ENCODE measurements around the gene TRIM26. TPM values are rescaled to one million over a fixed set of nuclear protein-coding genes. Genes with fewer than 3 reads are reported as not detected.

The TRIM26 gene
- total and polyA plus RNA-seq, 2 donors (not counting 3 experiments of a cell fraction or from before 2014, with no cell fraction given) = 30.4 to 34.5 TPM

GRCh38 chr6:30206152-30206551, 7.1 kb downstream of the TRIM26 start:
- POLR2A ChIA-PET = no interaction called here

More at GRCh38 chr6:30206152-30206551, 7.1 kb downstream of the TRIM26 start:
- no peaks in the 10 kb centered on the region for H3K9me3 ChIP-seq (replicated peaks; ENCODE audit: control insufficient read depth, insufficient read depth, low read length)
- no peak overlapping the region for H3K4me2 ChIP-seq (ENCODE audit: insufficient read depth, low read length)
- no peaks in the 10 kb centered on the region for H3K36me3 ChIP-seq (ENCODE audit: control insufficient read depth in 2 of 2, extremely low read depth in 1 of 2, insufficient read depth in 2 of 2, low read length in 2 of 2)
- no peak overlapping the region for H3K27ac ChIP-seq (ENCODE audit: insufficient read depth, low read depth, low read length)
- CTCF ChIA-PET = interaction anchor here (2.7 kb wide), 1 partner anchor 13 kb away, joined by 18 read pairs; no protein-coding TSS in a partner anchor
- FAIRE-seq = no peak
- no TSS peak for BruUV-seq (replicated peaks)
- no peak for DNase-seq (ENCODE audit: low read depth, low spot score)
- no peaks in the 10 kb centered on the region for H4K20me1 ChIP-seq (replicated peaks; ENCODE audit: control insufficient read depth, extremely low read depth, insufficient read depth, low read length)
- dilution Hi-C loops (cut with MboI; ENCODE audit: extremely low pct_ligation_motif_present, low sequenced_read_pairs) (no loop called here), intact Hi-C loops (cut with micrococcal nuclease) (no loop called here)
- no peaks in the 10 kb centered on the region for H3K27me3 ChIP-seq (ENCODE audit: control insufficient read depth in 2 of 2, insufficient read depth in 2 of 2, low read length in 2 of 2)
- H3K9me1 ChIP-seq (replicated peaks; ENCODE audit: control insufficient read depth, extremely low read depth, insufficient read depth, low read length) = no peaks in the 10 kb centered on the region
- peaks cover 46% of the 10 kb centered on the region for H3K79me2 ChIP-seq (ENCODE audit: control insufficient read depth, insufficient read depth, low read length)
- no peak overlapping the region for H3K9ac ChIP-seq (replicated peaks; ENCODE audit: extremely low read depth, insufficient read depth, low read length)
- TF ChIP-seq MAX (IDR thresholded peaks at IDR 0.05; ENCODE audit: insufficient read depth, insufficient read length) = no peak
- no peak for TF ChIP-seq POLR2A (IDR thresholded peaks at IDR 0.05; ENCODE audit: low read depth, low read length)
- TF ChIP-seq POLR2AphosphoS5 (IDR thresholded peaks at IDR 0.05; ENCODE audit: insufficient read depth, low read depth, low read length) = no peak
- TF ChIP-seq CTCF (IDR thresholded peaks at IDR 0.05; ENCODE audit: extremely low read depth in 1 of 2, insufficient read depth in 1 of 2, low read depth in 1 of 2, low read length in 2 of 2) = no peak
- H2AFZ ChIP-seq (ENCODE audit: low read depth, low read length) = no peak overlapping the region
- no peak overlapping the region for H3K4me3 ChIP-seq (replicated peaks in 1 of 3; ENCODE audit: insufficient read depth in 1 of 3, low read depth in 1 of 3, low read length in 3 of 3)
- H3K4me1 ChIP-seq (ENCODE audit: control insufficient read depth, extremely low read depth, insufficient read depth, low read length) = peaks cover 10% of the 10 kb centered on the region
